Fibroblast of gingiva (primary cell): Measurements from ENCODE around the gene DYNLRB1.

Experiments
- DNase-seq: peaks from one replicate; pipeline ENCODE4 v3.0.0-alpha.2; 2011; ENCODE audit warnings: low read depth

DYNLRB1 gene

DNA sequence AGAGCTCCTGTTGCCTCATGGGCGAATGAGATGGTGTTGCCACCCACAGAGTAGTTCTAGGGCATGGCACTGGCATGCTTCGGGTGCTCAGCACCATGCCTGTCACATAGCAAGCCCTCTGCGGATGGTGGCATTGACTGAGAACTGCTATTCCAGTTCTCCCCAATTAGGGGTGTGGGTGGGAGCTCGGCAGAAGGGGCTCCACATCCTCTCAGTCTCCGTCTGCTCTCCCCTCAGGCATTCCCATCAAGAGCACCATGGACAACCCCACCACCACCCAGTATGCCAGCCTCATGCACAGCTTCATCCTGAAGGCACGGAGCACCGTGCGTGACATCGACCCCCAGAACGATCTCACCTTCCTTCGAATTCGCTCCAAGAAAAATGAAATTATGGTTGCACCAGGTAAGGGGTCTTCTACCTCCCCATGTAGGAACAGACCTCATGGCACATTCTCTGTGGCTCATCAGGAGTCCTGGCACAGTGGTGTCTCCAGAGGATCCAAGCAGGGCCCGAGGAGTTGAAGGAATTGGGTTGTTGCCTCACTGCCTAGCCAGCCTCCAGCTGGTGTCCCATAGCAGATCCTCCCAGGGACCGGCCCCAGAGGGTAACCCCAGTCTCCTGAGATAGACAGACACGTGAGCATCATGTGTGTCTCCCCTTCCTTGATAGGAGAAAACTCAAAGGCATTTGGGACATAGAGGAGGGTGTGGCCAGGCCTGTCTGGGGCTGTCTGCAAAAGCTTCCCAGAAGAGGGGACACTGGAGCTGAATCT lies 18.4 kb downstream of the DYNLRB1 start:
- DNase-seq: no peak

DNA sequence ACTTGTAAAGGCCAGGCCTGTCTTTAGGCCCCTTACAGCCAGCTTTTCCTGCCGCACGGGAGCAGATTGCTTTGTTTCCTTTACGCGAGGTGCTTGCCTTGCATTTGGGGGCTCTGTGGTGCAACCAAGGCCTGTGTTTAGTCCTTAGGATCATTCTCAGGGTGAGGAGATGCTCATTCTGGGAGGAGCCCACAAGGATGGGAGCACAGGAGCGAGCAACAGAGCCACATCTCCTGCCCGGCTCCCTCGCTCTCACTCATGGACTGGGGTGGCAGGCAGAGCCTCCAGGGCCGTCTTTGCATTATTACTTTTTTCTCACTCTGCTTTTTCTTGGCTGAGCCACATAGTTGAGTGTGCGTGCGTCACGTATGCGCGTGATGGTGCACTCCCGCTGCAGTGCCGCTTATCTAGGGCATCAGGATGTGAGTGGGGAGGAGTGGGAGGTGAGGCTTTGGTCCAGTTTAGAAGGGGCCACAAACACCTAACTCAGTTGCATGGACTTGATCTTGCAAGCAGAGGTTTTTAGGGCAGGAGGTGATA lies 19.1 kb downstream of the DYNLRB1 start:
- no peak for DNase-seq

DNA sequence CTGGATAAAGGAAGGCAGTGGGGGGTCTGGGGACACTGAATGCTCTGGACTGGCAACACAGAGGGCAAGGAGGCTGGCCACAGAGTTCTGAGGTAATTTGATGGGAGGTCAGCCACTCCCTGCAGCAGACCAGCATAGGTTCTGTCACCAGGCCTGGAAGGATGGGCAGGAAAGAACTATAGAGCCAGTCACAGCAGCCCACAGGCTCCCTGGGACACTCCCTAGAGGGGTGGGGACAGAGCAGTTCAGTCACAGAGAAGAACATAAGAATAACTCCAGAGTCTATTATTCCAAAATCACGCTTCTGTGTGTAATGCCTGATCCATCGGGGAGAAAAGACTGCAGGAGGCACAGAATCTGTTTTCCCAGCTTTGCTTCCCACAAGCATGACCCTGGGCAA lies 19.6 kb downstream of the DYNLRB1 start:
- no peak for DNase-seq

DNA sequence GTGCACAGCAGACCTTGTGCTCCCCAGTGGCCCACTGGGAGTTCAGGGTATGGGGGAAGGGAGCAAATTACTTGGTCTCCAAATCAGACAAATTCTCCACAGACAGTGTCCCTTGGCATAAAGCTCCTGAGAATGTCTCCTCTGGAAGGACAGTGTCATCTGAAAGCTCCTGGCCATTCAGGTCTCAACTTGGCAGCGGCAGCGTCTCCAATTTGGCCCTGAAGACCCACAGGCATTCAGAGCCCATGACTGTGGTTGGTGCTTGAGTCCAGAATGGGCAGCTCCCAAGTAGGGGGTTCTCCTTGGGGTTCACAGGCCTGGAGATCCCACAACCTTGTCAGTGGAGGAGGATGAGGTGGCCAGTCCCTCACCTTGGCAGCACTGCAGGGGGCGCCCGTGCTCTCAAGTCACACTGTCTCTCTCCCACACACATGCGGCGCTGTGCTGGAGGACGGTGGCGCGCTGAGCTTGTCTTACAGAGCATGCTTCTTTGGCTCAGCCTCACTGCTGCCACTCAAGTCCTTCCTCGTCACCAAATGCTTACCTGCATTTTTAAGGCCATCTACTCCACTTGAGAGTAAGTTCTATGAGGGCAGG lies 20.7 kb downstream of the DYNLRB1 start:
- DNase-seq: no peak

DNA sequence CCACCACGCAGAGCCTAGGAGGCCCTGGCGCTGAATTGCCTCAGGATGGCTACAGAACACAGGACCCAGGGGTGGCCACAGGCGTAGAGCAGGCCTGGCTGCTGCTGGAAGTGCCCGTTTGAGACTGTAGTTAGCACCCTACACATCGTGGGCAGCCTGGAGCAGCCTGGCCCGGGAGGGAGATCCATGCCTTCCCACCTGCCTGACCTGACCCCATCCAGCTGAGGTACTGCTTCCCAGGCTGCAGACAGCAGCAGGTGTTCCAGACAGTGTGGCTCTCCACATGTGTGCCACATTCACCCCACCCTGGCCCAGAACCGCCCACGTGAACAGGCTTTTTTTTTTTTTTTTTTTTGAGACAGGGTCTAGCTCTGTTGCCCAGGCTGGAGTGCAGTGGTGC lies 21.4 kb downstream of the DYNLRB1 start:
- DNase-seq: no peak

DNA sequence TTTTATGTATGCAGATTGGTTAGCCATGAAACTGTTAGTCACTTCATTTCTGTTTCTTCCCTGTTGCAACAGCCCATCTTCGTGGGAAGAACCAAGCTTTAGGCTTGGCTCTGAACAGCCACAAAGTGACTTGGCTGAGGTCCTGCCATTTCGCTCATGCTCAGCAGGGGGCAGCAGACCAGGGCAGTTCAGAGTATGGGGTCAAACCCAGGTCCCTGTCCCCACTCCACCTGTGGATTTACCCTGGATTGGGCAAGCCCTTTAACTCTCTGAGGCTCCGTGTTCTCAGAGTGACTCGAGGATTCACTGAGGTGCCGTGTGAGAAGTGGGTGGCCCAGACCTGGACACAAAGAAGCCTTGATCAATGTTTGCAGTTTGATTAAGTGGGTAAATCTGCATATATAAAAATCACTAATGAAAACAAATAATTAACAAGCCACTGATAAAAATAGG lies 22.5 kb downstream of the DYNLRB1 start:
- peak; percentile 66 for DNase-seq

DNA sequence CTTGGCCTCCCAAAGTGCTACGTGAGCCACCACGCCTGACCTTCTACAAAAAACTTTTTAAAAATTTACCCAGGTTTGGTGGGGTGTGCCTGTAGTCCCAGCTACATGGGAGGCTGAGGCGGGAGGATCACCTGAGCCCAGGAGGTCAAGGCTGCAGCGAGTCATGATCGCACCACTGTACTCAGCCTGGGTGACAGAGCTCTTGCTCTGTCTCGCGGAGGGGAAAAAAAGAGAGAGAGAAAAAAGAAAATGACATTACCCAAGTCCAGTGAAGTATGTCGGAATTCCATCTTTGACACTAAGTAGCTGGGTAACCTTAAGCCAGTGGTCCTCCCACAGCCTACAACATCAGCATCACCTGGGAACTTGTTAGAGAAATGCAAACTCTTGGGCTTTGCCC lies 23.5 kb downstream of the DYNLRB1 start:
- no peak for DNase-seq

DNA sequence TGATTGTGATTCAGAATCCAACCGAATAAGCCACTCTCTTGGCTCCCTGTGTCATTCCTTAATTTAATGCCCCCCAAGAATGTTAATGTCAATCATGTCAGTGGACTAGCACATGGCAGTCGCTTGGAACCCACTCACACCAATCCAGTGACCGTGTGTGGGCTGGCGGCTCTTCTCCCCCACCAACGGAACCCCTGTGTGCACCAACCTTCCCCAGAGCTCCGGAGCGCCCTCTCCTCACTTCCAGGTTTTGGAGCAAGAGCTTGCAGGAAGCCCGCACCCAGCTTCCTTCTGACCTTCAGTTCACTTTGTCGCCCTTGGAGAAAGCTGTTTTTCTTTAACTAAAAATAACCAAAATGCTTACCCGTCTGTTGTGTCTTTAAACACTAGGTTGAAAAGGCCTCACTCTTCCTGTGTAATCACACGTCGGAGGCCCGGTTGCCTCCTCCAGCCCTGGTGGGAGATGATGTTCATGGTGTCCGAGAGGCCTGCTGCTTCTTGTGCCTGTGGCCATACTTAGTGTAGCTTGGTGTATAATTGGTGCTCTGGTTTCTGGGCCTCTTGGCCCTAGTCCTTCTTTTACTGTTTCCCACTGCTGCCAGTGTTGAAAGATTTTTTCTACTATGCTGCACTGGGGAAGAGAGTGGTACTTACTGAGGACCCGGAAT lies 24.5 kb downstream of the DYNLRB1 start:
- no peak for DNase-seq

DNA sequence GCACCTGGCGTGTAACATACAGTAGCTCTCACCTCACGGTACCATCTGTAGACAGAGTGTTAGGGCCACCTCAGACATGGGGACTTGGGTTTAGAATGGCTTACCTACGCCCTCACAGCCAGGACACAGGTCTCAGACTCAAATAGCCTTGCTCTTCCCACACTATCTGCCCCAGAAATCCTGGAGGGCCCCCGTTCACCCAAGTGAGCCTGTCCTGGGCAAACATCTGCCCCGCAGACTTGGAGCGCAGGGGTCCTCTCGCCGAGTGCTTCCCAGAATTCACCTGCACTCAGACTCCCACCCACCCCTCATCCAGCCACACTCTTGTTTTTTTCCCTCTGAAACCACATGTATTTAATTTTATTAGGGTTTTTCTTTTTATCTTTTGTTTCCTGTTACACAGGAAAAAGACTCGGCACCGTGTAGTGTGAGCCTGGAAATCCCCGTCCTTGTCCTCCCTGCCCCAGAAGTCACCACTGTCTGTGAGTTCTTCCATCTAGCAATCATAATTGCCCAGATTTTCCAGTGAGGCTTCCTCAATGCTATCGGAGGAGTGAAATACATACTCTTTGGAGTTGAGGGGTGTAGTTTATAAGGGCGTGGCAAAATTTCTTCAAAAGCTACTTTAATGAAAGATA lies 25.2 kb downstream of the DYNLRB1 start:
- no peak for DNase-seq

DNA sequence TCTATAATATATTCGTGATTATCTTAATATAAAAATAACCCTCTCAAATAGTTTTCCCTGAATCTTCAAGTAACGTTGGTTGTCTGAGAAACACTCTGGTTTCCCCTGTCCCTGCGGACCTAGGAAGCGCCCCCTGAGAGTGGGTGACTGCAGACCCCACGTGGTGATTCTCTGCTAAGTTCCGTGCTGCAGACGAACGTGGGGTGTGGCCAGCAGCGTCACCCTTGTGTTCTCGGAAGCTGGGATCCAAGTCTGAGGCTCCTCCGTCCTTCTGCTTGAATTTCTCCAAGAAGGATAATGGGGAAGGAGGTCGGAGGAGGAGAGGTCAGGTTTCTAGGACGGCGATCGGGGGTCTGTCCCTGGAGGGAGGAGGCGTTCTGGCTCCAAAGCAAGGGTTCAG lies 25.7 kb downstream of the DYNLRB1 start:
- no peak for DNase-seq

DNA sequence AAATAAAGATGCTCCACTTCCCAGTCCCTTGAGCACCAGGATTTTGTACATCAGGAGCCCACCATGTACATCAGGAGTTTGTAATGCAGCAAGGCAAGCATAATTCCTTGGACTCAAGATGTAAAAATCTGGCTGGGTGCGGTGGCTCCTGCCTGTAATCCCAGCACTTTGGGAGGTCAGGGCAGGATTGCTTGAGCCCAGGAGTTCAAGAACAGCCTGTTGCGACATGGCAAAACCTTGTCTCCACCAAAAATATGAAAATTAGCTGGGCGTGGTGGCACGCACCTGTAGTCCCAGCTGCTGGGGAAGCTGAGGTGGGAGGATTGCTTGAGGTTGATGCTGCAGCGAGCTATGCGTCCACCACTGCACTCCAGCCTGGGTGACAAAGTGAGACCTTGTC lies 26.2 kb downstream of the DYNLRB1 start:
- no peak for DNase-seq

DNA sequence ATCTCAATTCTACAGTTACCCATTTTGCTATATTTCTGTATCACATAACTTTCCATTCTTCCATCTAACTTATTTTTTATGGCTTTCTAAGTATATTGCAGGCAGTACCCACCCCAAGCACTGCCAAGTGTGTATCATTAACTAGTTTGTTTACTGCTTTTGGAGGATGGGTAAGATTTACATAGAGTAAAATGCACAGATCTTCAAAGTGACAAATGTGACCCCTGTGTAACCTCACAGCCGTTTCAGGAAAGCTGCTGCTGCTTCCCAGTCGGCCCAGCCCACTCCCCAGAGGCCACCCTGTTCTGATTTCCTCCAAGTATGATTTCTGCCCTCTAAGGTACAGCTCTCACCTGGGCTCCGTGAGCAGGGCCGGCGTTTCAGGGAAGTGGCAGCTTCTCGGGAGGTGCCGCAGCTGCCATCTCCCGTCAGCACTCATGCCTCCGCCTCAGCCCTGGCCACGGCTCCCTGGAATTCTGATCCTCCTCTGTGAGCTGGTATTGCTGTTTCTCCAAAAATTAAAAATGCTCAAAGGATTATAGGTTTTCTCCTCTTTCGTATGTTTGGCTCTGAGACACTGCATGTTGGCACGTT lies 27.3 kb downstream of the DYNLRB1 start:
- DNase-seq: no peak

DNA sequence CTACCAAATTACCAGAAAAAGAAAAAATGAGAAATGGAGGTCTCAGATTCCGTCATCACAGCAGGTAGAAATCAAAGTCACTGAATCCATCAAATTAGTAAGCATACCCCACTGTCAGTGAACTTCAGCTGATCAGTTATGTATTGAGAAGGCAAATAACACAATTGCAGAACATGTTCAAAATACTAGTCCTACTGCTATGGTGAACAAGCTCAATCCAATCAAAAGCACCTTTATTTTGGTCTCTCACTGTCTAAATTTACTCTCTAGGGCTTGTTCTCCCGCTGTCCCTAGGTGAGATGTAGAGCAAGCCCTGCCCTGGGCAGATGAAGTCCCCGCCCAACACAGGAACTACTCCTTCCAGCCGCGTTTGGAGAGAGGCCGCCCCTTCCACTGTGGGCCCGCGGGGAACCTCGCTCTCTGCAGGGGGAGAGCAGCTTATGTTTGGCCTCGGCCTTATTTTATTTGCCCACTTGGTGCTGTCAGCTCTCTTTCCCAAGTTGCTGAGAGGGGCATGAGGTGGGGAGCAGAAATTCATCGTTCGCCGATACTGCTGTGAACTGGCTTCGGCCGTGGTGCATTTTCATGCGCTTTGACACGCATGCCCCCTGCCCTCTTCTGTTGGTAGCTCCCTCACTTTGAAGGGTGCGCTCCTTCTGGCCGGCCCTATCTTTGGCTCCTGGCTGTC lies 28.0 kb downstream of the DYNLRB1 start:
- no peak for DNase-seq

DNA sequence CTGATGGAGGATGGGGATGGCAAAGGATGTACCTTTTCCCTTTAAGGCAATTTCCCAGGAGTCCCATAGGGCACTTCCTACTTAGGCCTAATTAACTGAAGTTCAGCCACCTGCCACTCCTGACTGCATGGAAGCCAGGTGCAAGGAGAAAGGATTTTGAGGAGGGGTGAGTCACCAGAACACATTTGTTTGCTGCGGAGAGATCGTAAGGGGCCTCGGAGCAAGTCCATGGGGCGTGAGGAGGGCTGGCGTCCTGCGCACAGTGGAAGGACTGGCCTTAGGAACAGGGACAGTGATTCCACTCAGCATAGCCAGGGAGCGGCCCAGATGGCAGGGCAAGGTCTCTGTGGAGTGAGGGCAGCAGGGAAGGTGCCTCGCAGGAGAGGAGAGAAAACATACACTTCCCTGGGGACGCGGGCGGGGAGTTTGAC lies 30.5 kb downstream of the DYNLRB1 start:
- DNase-seq: no peak

DNA sequence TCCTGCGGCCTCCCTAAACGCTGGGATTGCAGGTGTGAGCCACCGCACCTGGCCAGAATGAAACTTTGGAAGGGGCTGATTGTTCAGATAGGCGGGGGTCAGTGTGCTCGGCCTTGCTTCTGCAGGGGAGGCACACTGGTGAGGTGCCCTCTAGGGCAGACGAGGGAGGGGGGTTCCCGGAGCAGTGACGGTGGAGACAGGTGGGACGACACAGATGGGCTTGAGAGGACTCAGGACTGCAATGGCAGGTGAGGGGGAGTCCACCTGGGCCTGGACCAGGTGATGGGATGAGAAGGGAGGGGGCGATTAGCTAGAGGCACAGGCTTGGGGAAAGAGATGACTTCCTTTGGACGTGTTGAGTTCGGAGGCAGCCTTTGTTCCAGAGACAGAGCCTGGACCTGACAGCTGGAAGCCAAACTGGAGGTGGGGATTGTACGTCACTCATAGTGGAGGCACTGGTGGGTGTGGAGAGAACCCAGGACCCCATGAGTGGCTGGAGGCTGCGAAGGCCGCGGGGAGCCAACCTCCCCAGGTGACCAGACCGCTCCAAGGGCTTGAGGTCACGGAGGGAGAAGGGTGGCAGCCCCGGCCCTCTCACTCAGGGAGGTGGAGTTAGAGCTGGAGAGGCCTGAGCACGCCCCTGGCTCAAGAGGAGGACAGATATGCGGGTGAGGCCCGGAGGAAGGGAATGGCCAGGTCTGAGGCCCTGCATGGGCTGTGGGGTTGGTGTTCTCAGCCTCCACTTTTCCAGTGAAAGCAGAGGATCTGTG lies 31.8 kb downstream of the DYNLRB1 start:
- DNase-seq: no peak

DNA sequence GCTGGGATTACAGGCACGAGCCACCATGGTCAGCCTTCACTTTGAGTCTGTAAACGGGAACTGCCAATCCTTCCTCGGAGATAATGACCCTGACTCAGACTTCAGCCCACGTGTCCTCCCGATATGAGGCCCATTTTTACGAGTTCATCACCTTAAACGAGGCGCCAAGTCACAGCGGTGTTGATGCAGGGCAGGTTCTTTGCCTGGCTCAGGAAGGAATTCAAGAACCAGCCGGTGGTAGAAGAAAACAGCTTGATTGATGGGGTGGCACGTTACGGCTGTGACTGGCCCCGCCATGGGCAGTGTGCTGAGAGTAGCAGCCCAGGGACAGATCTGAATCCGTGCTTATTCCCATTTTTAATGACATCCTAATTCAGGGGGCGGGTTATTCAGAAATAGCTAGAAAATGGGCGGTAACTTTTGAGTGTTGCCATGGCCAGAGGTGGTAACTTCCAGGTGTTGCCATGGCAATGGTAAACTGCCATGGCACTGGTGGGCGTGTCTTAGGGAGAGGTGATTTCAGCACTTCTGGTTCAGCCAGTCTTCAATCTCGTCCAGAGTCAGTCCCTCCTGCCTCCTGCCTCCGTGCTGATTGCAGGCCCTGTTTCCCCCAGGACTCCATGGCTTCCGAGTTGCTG lies 33.2 kb downstream of the DYNLRB1 start:
- no peak for DNase-seq

DNA sequence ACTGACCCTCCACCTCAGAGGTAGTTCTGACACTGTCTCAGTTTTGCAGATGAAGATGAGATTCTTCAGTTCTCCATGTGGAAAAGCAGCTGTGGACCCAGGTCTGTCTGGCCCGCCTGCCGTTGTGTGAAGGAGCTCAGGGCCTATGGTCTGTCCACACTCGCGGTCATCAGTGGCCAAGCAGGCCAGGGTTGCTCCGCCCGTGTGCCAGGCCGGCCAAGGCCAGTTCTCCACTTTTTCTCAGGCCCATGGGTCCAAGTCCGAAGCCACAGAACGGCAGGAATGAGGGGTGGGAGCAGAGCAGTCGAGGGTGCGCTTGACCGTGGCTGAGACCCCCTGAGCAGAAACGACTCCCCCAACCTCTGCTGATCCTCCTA lies 33.7 kb downstream of the DYNLRB1 start:
- no peak for DNase-seq

DNA sequence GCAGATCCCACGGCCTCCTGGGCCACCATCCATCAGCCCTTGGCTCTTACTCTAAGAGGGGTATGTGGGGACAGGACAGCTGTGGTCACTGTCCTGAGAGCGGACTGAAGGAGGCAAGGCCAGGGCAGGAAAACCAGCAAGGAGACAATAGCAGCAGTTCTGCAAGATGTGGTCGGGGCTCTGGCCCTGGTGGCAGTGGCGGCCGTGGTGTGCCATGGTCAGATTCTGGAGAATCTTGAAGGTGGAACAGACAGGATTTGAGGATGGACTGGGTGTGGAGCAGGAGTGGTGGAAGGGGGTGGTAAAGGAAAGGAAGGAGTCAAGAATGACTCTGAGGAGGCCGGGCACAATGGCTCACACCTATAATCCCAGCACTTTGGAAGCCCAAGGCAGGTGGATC lies 36.3 kb downstream of the DYNLRB1 start:
- no peak for DNase-seq

DNA sequence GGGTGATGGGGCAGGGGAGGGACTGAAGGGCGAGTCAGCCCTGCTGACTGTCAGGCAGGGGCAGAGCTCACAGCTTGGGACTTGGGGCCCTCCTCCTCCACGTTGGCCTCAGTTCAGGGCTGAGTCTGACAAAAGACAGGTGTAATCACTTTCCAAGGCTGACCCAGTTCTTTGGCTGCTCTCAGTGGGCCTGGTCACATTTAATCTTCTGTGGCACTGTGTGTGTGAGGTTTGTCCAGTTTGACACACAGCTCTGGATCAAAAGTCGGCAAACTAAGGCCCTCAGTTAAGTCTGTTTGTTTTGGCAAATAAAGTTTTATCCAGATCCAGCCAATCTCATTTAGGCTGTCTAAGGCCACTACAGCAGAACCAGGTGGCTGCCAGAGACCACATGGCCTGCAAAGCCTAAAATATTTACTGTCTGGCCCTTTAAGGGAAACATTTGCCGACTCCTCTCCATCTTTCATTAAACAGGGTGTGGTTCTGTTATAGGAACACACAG lies 37.2 kb downstream of the DYNLRB1 start:
- no peak for DNase-seq

DNA sequence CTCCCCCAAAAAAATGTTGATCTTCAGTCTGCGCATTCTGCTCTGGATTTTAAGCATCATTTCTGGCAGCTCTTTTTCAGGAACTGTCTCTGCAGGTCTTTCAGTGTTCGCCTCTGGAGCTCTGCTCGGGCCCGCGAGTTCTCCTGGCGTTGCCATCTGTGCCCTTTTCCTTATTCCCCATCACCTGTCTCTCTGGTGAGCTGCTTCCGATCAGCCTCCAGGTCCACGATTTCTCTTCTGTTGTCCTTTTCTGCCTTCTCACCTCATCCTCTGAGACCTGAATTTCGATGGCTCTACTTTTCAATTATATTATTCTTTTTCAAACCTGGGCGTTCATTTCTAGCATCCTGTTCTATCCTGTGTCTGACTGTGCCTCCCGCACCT lies 41.7 kb downstream of the DYNLRB1 start:
- DNase-seq: no peak
